GM12878 (cell line): Measurements from ENCODE around the gene SYCN. TPM values are rescaled to one million over a fixed set of nuclear protein-coding genes. Genes with fewer than 3 reads are reported as not detected.

Experiments used
- BHLHE40 ChIP-seq, 2 experiments: fragments of 450-650 bp in 1 of 2; IDR thresholded peaks; 2 replicates each; pipeline ENCODE4 v1.6.1; 2011 to 2017; ENCODE audit warnings: low read depth in 2 of 2, borderline replicate concordance in 1 of 2, improper control_type of control experiment in 1 of 2, low read length in 1 of 2, mild to moderate bottlenecking in 1 of 2
- CBFB ChIP-seq: IDR thresholded peaks from 2 replicates; pipeline ENCODE4 v1.6.1; 2016; ENCODE audit warnings: antibody characterized with exemption, low read depth
- CHD1 ChIP-seq: IDR thresholded peaks from 2 replicates; pipeline ENCODE4 v1.6.1; 2012; ENCODE audit warnings: low read depth, low read length, improper control_type of control experiment
- CREB1 ChIP-seq: IDR thresholded peaks from 2 replicates; pipeline ENCODE4 v1.6.1; 2012; ENCODE audit warnings: low read depth, mild to moderate bottlenecking, inconsistent platforms
- E2F8 ChIP-seq: fragments of 450-650 bp; IDR thresholded peaks from 2 replicates; pipeline ENCODE4 v1.6.1; 2018; ENCODE audit warnings: mild to moderate bottlenecking, low read depth, moderate library complexity; ENCODE audit not compliant: partially characterized antibody
- HDAC2 ChIP-seq: fragments of 200-600 bp; sonication (generic); IDR thresholded peaks from 2 replicates; pipeline ENCODE4 v1.6.1; 2017
- IKZF2 ChIP-seq, 2 experiments: fragments of 450-650 bp; IDR thresholded peaks; 2 replicates each; pipeline ENCODE4 v1.6.1; 2017; ENCODE audit warnings: mild to moderate bottlenecking in 2 of 2, moderate library complexity in 2 of 2
- MEF2B ChIP-seq: fragments of 450-650 bp; IDR thresholded peaks from 2 replicates; pipeline ENCODE4 v1.6.1; 2018; ENCODE audit warnings: mild to moderate bottlenecking, moderate library complexity; ENCODE audit not compliant: partially characterized antibody, poor library complexity, severe bottlenecking
- NRF1 ChIP-seq: conservative IDR thresholded peaks from 2 replicates; pipeline ENCODE4 v1.6.1; 2011; ENCODE audit warnings: mild to moderate bottlenecking, low read depth, low read length, improper control_type of control experiment
- SREBF2 ChIP-seq: IDR thresholded peaks from 2 replicates; pipeline ENCODE4 v1.6.1; 2012; ENCODE audit warnings: mild to moderate bottlenecking, low read length
- ZBED1 ChIP-seq: IDR thresholded peaks from 2 replicates; pipeline ENCODE4 v1.6.1; 2016; ENCODE audit warnings: borderline replicate concordance
- polyA plus RNA-seq, 11 experiments: library from polyadenylated mRNA; depleted of rRNA in 4 of 11; unstranded in 6 of 11; stranded (reverse) in 5 of 11; fragments of >200 nt; fragmentation: Nextera tagmentation in 4 of 11; fragmentation: Illumina TruSeq in 1 of 11; extraction: Ambion mirVana in 4 of 11; extraction: Trizol in 1 of 11; gene quantifications; 1 replicate in 1 of 11; 2 replicates in 10 of 11; pipeline versions ENCODE4 v1.2.1 to v1.2.3, GENCODE V29; 2011 to 2016; ENCODE audit warnings: inconsistent platforms in 2 of 11, missing spikeins in 2 of 11, low read depth in 1 of 11
- total RNA-seq, 4 experiments: library from RNA; depleted of rRNA in 3 of 4; stranded (reverse); fragments of >200 nt in 3 of 4; fragmentation: Illumina TruSeq in 1 of 4; extraction: Trizol in 1 of 4; gene quantifications; 2 replicates each; pipeline versions ENCODE4 v1.2.1 to v1.2.3, GENCODE V29; 2013 to 2021
- TF ChIP-seq, protein P1 (sequence below): fragments of 450-650 bp; IDR thresholded peaks from 2 replicates; pipeline ENCODE4 v1.6.1; 2016; ENCODE audit warnings: mild to moderate bottlenecking
- TF ChIP-seq, protein P2 (sequence below): fragments of 450-650 bp; IDR thresholded peaks from 2 replicates; pipeline ENCODE4 v1.6.1; 2017; ENCODE audit warnings: mild to moderate bottlenecking
- TF ChIP-seq, protein P3 (sequence below): fragments of 450-650 bp; IDR thresholded peaks from 2 replicates; pipeline ENCODE4 v1.6.1; 2017; ENCODE audit warnings: low read depth, mild to moderate bottlenecking, moderate library complexity
- TF ChIP-seq, protein P4 (sequence below): IDR thresholded peaks from 2 replicates; pipeline ENCODE4 v1.6.1; 2011; ENCODE audit warnings: borderline replicate concordance, low read depth, mild to moderate bottlenecking, moderate library complexity, mixed read lengths, low read length; ENCODE audit not compliant: insufficient read depth; ENCODE audit errors: extremely low read length
- TF ChIP-seq, protein P5 (sequence below): IDR thresholded peaks from 2 replicates; pipeline ENCODE4 v1.6.1; 2011; ENCODE audit warnings: low read depth, low read length, improper control_type of control experiment, borderline replicate concordance

The SYCN gene
- total and polyA plus RNA-seq, 10 of the 15 experiments (the other 5 are each of a cell fraction or from before 2014, with no cell fraction given) = 0.54 TPM; not detected in 9

DNA sequence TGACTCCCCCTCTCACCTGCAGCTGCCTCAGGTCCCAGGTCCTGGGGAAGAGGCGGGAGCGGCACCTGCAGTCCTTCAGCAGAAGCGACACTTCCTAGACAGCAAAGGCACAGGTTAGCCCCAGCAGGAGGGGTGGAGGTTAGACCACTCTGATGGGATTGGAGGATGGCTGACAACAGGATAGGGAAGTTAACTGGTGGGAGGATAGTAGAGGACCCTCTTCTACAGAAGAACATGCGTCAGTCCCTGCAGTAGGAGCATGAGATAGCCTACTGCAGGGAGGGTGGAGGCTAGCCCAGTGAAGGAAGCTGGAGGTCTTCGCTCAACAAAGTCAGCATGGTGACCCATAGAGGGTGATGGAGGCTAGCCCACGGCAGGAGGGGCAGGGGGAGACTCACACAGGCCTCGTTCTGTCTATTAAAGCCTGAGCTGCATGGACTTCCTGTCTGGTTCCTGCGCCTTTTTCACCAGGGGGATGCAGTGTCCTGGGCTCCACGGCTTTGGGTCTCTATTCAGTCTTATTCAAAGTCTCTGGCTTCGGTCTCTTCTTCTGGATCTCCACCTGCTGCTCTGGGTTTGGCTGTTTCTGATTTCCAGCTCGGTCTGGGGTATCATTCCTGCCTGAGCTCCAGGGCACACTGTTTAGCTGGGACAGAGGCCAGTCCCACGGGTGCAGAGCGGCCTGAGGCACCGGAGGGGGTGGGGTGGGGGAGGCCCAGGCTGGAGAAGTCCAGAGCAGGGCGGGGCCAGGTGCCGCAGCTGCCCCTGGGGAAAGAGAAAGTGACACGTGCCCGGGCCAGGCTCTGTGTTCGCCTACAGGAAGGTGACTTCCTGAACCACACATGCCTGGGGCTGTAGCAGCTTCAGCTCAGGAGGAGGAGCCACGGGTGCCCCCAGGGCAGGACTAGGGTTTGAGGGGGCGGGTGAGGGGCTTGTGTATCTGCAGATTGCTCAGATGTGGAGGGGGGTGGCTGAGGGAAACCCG, 33.4 kb upstream of the SYCN start (continued):
- TF ChIP-seq, protein P1, sequence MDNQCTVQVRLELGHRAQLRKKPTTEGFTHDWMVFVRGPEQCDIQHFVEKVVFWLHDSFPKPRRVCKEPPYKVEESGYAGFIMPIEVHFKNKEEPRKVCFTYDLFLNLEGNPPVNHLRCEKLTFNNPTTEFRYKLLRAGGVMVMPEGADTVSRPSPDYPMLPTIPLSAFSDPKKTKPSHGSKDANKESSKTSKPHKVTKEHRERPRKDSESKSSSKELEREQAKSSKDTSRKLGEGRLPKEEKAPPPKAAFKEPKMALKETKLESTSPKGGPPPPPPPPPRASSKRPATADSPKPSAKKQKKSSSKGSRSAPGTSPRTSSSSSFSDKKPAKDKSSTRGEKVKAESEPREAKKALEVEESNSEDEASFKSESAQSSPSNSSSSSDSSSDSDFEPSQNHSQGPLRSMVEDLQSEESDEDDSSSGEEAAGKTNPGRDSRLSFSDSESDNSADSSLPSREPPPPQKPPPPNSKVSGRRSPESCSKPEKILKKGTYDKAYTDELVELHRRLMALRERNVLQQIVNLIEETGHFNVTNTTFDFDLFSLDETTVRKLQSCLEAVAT = no peak
- TF ChIP-seq IKZF2 (IDR thresholded peaks at IDR 0.05) = peak in 1 of 2 experiments; percentile 33; a peak in 1 of 4 replicates
- TF ChIP-seq CHD1 = no peak
- peak; percentile 67 for TF ChIP-seq MEF2B
- TF ChIP-seq CREB1 = no peak
- TF ChIP-seq, protein P2, sequence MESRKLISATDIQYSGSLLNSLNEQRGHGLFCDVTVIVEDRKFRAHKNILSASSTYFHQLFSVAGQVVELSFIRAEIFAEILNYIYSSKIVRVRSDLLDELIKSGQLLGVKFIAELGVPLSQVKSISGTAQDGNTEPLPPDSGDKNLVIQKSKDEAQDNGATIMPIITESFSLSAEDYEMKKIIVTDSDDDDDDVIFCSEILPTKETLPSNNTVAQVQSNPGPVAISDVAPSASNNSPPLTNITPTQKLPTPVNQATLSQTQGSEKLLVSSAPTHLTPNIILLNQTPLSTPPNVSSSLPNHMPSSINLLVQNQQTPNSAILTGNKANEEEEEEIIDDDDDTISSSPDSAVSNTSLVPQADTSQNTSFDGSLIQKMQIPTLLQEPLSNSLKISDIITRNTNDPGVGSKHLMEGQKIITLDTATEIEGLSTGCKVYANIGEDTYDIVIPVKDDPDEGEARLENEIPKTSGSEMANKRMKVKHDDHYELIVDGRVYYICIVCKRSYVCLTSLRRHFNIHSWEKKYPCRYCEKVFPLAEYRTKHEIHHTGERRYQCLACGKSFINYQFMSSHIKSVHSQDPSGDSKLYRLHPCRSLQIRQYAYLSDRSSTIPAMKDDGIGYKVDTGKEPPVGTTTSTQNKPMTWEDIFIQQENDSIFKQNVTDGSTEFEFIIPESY = no peak
- TF ChIP-seq HDAC2 = no peak
- TF ChIP-seq, protein P3, sequence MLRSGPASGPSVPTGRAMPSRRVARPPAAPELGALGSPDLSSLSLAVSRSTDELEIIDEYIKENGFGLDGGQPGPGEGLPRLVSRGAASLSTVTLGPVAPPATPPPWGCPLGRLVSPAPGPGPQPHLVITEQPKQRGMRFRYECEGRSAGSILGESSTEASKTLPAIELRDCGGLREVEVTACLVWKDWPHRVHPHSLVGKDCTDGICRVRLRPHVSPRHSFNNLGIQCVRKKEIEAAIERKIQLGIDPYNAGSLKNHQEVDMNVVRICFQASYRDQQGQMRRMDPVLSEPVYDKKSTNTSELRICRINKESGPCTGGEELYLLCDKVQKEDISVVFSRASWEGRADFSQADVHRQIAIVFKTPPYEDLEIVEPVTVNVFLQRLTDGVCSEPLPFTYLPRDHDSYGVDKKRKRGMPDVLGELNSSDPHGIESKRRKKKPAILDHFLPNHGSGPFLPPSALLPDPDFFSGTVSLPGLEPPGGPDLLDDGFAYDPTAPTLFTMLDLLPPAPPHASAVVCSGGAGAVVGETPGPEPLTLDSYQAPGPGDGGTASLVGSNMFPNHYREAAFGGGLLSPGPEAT = no peak
- no peak for TF ChIP-seq NRF1
- TF ChIP-seq SREBF2 = no peak
- no peak for TF ChIP-seq ZBED1
- TF ChIP-seq CBFB = no peak
- peak; percentile 94 to 95 for TF ChIP-seq BHLHE40 (IDR thresholded peaks at IDR 0.05; ENCODE audit: borderline replicate concordance in 1 of 2, low read depth in 2 of 2, low read length in 1 of 2)
- TF ChIP-seq, protein P4, sequence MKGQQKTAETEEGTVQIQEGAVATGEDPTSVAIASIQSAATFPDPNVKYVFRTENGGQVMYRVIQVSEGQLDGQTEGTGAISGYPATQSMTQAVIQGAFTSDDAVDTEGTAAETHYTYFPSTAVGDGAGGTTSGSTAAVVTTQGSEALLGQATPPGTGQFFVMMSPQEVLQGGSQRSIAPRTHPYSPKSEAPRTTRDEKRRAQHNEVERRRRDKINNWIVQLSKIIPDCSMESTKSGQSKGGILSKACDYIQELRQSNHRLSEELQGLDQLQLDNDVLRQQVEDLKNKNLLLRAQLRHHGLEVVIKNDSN = peak; percentile 81
- TF ChIP-seq, protein P5, sequence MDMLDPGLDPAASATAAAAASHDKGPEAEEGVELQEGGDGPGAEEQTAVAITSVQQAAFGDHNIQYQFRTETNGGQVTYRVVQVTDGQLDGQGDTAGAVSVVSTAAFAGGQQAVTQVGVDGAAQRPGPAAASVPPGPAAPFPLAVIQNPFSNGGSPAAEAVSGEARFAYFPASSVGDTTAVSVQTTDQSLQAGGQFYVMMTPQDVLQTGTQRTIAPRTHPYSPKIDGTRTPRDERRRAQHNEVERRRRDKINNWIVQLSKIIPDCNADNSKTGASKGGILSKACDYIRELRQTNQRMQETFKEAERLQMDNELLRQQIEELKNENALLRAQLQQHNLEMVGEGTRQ = peak; percentile 37
- TF ChIP-seq E2F8 = no peak
